Caki2 (cell line): ENCODE results near the gene SLC16A9. TPM values are rescaled to one million over a fixed set of nuclear protein-coding genes. Genes with fewer than 3 reads are reported as not detected.

ENCODE experiments used
- DNase-seq: peaks from one replicate; pipeline ENCODE4 v3.0.0-alpha.2; 2015; ENCODE audit warnings: low read depth
- in situ Hi-C: cut with HindIII; loops from 2 replicates; pipeline ENCODE4 v1.10.0; 2016; ENCODE audit warnings: low sequenced_read_pairs, low pct_unique_long_range_greater_than_20kb, mixed read lengths
- total RNA-seq: library from RNA; depleted of rRNA; stranded (reverse); fragments of >200 nt; shearing (Covaris generic); gene quantifications from 2 replicates; pipeline ENCODE4 v1.2.3, GENCODE V29; 2014; ENCODE audit warnings: low replicate concordance

Gene SLC16A9
- total RNA-seq, 1 experiment from 2014 or later, result 8.9 TPM

DNA sequence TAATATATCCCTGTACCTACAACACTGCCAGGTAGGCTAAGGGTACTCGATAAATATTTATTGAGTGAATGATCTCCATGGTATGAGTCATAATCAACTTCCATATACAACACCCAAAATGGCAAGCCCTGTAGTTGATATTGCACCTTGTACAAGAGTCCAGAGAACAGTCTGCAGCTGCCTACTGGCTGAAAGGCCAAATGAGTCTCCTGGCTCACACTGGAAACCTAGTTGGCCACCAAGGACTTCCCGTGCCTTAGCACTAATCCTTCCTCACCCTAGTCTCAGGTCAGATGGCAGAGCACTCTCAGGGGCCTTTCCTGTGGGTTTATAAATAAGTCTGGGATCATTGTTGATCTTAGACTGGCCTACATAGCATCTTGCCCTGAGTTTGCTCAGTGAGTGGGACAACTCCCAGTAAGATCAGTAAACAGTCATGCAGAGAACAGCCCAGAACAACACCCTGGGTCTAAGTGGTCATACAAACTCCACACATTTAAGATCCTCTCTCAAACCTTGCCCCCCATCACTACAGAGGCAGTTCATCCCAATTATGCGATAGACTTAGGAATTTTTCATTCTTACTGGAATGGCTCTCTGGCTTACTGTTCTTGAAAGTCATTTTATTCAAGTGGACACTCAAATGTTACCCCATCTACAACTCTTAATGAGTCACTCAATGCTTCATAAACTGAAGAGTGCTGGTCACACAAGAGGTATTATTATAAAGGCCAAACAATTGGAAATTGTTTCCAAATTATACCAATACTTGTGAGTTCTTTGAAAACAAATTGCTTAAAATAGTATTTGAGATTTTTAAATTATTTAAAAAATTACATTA lies 14.7 kb upstream of the SLC16A9 start:
- in situ Hi-C loops, result no loop called here
- no peak for DNase-seq

DNA sequence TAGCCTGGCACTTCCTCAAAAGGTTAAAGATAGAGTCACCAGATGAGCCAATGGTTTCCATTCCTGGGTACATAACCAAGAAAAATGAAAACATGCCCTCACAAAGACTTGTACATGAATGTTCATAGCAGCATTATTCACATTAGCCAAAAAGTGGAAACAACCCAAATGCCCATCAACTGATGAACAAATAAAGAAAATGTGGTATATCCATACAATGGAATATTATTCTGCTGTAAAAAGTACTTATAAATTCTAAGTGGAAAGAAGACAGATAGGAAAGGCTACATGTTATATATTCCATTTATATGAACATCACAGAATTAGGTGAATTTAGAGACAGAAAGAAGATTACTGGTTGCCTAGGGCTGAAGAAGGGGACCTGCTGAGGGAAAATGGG lies 10.7 kb upstream of the SLC16A9 start:
- no peak for DNase-seq
- in situ Hi-C loops, result no loop called here

DNA sequence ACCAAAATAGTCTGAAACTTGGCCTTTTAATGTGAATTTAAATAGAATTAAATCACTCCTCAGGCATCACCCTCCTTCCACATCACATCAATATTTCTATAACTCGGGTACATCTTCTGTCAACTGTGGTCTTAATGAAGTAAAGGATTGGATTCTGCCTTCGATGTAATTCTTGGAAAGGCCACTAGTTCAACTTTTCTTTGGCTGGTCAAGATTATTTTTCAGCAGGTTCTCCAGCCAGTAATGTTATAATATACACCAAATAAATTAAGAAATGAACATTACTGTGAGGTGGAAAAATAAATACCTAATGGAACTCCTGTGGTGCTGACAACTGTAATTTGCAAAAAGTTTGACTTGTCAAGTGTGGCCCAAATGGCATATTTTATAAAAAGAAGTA lies 9.7 kb upstream of the SLC16A9 start:
- in situ Hi-C loops, result no loop called here

DNA sequence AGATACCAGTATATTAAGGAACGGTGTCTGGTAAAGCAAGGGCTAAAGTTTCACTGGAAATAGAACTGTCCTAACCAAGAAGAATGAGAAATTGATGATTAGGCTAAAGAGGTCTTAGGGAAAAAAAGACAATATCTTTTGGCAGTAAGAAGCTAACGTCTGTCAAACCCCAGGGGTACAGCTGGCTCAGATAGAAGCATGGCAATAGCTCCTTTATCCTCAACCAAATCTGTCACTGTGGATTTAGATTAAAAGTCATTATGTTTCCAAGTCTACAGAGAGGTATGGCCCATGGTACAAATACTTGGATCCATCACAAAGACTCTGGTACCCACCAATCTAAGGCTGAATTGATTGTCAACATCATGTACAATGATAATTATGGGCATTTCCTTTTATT lies 8.6 kb upstream of the SLC16A9 start:
- DNase-seq, result no peak
- in situ Hi-C loops, result no loop called here

More for the DNA sequence above, 9.7 kb upstream of the SLC16A9 start:
- no peak for DNase-seq

DNA sequence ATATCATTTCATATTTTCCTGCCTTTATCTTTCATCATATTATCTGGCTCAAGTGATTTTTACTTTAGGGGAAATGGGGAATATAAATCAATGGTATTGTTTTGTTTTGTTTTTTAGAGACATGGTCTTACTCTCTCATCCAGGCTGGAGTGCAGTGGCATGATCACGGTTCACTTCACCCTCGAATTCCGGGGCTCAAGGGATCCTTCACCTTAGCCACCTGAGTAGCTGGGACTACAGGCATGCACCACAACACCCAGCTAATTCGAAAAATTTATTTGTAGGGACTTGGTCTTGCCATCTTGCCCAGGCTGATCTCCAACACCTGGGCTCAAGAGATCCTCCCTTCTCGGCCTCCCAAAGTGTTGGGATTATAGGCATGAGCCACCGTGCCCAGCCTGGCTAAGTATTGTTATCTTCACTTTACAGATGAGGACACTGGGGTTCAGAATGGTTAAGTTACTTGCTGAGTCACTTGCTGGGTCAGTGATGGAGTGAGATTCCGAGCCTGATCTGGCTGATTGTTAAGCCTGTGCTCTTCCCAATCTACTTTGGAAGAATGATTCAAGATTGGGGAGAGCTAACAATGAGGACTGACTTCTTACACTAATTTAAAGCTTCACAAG lies 3.7 kb upstream of the SLC16A9 start:
- in situ Hi-C loops, result no loop called here
- no peak for DNase-seq

DNA sequence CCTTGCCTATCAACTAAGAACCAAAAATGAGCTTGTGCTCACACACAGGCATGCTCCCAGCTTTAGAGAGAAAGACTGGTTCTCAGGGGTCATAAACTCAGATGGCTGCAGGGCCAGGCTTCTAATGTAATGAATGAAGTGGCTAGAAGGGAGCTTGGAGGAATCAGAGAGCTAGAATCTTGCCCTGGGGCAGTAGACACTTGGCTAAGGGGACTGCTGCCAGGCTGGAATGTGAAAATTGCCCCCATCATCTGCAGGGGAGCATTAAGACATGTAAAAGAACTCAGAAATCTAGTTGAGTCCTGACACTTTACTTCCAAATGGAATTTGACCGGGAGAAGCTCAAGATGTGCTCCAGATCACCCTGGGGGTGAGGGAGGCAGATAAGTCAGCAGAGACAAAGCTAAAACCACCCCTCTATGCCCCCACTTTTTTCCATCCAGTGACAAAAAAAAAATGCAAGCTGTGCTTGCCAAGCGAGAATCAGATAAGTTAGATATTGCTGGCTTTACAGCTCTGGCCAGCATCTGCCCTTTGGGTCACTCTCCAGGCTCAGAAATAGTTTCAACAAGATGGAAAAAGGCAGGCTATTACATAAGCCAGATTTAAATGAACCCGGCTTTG lies 2.3 kb upstream of the SLC16A9 start:
- in situ Hi-C loops, result no loop called here
- DNase-seq, result no peak

DNA sequence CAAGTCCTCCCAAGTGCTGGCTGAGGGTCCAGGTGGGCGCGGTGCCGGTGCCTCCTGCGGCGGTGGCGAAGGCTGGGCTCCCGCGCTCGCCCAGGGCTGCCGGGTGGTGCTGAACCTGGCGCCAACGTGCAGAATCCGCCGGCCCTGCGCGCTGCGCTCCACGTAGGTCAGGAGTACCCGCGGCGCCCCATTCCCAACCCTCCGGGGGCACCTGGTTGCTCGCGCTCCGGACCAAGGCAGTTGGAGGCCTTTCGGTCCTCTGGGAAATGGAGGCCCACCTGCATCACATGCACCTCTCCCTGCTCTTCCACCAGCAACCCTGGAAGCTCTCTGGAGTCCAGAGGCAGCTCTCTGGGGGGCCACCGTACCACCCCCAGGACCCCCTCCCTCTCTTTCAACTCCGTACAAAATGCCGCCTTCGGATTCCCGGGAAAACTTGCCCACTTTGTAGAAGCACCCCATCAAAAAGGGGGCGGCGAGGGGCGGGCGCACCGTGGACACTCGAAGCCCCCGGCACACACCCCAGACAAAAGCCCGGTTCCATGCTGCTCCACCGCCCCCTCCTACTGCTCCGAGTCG lies 745 bp downstream of the SLC16A9 start:
- peak; percentile 13 for DNase-seq
- in situ Hi-C loops, result no loop called here

DNA sequence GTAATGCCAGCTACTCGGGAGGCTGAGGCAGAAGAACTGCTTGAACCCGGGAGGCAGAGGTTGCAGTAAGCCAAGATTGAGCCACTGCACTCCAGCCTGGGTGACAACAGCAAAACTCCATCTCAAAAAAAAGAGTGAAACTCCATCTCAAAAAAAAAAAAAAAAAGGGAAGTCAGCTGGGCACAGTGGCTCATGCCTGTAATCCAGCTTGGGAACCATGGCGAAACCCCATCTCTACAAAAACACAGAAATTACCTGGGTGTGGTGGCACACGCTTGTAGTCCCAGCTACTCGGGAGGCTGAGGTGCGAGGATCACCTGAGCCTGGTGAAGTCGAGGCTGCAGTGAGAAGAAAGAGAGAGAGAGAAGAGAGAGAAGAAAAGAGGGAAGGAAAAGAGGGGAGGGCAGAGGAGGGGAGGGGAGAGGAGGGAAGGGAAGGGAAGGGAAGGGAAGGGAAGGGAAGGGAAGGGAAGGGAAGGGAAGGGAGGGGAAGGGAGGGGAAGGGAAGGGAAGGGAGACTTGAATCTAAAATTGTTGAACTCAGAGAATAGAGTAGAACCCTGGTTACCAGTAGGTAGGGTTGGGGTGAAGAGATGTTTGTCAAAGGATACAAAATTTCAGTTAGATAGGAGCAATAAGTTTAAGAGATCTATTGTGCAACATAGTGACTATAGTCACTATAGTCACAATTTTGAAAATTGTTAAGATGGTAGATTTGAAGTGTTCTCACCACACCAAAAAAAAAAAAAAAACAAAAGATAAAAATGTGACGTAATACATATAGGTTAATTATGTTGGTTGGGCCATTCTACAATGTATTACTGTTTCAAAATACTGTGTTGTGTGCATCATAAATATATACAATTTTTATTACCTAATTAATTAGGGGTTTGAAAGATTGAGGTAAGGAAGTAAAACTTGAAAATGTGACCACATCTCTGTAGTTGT lies 2.5 kb downstream of the SLC16A9 start:
- in situ Hi-C loops, result no loop called here
- DNase-seq, result no peak

DNA sequence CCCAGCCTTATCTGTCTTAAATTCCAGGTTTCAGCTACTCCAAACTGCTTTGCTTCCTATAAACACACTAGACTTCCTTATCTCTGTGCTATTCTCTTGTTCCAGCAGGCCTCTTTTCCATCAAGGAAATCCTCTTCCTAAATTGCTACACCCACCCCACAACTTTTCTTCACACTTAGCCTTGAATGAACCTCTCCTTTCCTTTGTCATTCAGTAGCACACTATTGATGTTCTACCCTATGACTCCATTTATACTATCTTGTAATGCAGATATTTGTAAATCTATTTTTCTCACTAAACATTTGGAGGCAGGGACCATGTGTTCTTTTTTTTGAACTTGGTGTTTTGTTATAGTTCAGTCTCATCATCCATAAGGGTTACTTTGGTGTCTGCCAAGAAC lies 3.7 kb downstream of the SLC16A9 start:
- in situ Hi-C loops, result no loop called here
- no peak for DNase-seq

DNA sequence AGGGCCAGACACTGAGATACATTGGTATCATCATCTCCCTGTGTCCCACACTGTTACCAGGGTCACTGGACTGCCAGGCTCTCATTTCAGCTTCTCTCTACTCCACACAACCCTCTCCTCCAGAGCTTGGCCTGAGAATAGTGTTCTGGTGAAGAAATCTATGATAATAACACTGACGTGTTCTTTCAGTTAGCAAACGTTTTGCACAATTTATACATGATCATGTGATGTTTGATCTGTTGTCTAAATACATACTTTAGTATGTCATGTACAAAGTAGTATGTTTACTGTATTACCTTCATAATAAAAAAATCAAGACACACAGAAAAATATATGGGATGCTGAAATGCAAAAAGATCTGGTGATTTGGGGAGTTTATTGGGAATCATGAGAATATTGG lies 5.0 kb downstream of the SLC16A9 start:
- in situ Hi-C loops, result no loop called here
- DNase-seq, result no peak

DNA sequence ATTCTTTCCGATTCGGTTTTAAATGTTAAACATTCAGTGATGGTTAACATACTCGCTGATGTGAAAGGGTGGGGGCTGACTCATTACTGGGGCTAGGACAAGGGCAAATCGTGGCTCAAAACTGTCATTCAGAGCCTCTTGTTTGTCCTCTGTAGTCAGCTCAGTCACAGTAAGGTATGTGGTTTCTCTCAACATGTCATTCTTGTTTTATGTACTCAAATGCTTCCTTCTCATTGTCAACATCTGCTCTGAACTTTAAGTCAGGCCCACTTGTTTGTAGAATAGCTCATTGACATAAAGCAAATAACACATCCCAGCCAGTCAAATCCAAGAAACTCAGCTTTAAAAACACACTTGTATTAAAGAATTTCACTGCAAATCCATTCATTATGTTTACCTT lies 7.3 kb downstream of the SLC16A9 start:
- DNase-seq, result no peak
- in situ Hi-C loops, result no loop called here

DNA sequence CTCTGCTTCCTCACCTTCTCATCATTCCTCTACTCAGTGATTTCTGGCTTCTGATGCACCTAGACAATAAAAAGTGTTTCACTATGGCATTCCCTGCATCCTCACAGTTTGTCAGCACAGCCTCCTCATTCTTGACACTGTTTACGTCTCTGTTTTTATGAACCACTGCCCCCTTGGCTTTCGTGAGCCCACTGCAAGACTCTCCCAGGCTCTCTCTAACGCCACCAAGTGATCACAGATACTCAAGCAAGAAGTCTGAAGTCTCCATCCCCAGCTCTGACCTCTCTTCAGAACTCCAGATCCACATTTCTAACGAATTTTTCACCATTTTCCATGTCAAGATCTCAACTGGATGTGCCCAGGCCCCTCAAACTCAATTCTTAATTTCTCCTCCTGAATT lies 8.9 kb downstream of the SLC16A9 start:
- no peak for DNase-seq
- in situ Hi-C loops, result no loop called here

DNA sequence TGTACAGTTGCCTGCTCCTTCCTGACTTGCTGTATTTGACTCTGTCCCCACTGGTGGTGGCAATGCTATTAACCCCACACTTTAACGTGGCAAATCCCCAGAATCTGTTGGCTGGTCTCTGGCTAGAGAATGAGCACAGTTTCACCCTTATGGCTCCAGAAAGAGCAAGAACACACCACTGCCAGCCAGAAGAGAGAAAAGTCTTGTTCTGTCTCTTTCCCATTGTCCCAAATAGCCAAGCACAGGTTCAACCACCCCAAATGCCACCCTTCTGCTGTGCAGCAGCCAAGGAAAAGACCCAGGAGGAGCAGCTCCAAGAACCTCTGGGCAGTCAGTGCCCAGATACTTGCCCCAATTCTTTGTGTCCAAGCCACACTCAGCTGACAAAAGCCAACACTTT lies 11.3 kb downstream of the SLC16A9 start:
- in situ Hi-C loops, result no loop called here
- no peak for DNase-seq

DNA sequence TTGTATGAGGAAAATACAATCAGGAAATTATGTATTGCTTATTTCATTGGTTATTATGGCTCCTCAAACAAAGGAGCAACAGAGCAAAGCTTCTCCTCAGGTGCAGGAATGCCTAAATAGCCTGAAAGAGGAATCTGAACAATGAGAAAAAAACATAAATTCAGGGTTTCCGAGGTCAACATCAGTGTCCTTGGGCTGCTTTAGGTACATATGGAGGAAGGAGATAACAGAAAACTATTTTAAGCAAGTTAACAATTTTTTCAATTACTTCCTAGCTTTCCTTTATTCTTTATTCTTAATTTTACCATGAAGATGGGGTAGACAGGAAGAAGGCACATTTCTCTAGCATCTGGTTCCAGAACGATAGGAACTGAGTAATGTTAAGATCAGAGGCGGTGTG lies 14.0 kb downstream of the SLC16A9 start:
- no peak for DNase-seq
- in situ Hi-C loops, result no loop called here

DNA sequence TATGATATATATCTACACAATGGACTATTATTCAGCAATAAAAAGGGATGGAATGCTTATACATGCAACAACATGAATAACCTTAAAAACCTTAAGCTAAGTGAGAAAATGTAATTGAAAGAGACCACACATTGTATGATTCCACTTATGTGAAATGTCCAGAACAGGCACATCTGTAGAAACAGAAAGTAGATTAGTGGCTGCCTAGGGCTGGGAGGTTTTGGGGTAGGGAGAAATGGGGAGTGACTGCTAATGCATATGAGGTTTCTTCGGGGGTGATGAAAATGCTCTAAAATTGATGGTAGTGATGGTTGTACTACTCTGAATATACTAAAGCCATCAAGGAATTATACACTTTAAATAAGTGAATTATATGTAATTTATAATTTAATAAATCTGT lies 14.7 kb downstream of the SLC16A9 start:
- in situ Hi-C loops, result no loop called here
- no peak for DNase-seq

DNA sequence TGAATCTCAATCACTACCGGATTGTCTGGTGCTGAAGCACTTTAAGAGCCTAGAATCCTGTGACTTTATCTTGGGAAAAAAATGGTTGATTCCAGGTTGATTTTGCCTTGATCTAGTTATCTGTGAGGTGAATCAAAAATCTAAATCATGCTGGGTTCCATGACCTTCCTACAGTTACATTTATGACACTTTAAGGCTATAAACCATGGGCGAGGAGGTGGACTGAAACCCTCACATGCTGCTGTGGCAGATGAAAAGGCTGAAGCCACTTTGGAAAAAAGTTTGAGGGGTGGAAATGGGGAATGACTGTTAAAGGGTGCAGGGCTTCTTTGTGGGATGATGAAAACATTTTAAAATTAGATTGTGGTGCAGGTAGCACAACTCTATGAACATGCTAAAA lies 17.5 kb downstream of the SLC16A9 start:
- no peak for DNase-seq
- in situ Hi-C loops, result no loop called here

DNA sequence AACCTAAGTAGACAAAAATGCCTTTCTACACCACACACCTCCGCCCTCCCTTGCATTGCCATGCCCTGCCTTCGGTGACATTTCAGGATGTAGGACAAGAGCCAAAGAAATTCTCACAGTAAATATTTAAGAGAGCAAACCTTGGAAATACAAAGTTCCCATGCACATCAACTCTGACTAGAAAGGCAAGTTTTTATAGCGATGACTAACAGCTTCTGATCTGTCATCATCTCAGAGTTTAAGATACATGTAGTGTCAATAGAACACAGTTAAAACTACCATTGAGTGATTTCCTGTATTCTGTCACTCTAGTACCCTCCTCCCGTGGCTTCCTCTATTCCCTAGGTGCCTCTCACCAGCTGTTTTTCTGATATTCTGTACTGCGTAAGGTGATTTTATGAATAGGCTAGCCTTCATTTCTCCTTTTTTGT lies 20.7 kb downstream of the SLC16A9 start:
- in situ Hi-C loops, result no loop called here
- DNase-seq, result no peak

DNA sequence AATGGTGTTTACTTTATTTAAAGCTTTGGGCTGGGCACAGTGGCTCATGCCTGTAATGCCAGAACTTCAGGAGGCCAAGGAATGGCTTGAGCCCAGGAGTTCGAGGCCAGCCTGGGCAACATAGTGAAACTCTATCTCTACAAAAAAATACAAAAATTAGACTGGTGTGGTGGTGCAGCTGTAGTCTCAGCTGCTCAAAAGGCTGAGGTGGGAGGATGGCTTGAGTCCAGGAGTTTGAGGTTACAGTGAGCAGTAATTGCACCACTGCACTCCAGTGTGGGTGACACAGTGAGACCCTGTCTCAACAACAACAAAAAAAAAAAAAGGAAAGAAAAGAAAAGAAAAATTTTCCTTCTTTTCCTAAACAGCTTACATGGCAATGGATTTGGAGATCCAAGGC lies 22.0 kb downstream of the SLC16A9 start:
- DNase-seq, result no peak
- in situ Hi-C loops, result no loop called here
